K562 (cell line): ENCODE results near the gene IFNG-AS1. TPM values are rescaled to one million over a fixed set of nuclear protein-coding genes. Genes with fewer than 3 reads are reported as not detected.

ENCODE experiments used
- MYBL2 ChIP-seq, 2 experiments: fragments of 450-650 bp in 1 of 2; sonication (generic) in 1 of 2; formaldehyde crosslinking in 1 of 2; IDR thresholded peaks; 2 replicates each; pipeline versions ENCODE4 v1.6.1 to v1.8.1; 2017 to 2022; ENCODE audit warnings: borderline replicate concordance in 1 of 2, inconsistent platforms in 1 of 2, low read depth in 1 of 2, mild to moderate bottlenecking in 1 of 2, missing genetic modification reagents in 1 of 2, moderate library complexity in 1 of 2
- NR2F6 ChIP-seq: fragments of 450-650 bp; formaldehyde crosslinking; IDR thresholded peaks from 2 replicates; pipeline ENCODE4 v1.4.0; 2020; ENCODE audit warnings: mild to moderate bottlenecking
- RBM25 ChIP-seq: fragments of 200-400 bp; formaldehyde crosslinking; IDR thresholded peaks from 2 replicates; pipeline ENCODE4 v1.6.1; 2018; ENCODE audit warnings: low read length, low read depth, moderate library complexity; ENCODE audit not compliant: severe bottlenecking
- RCOR1 ChIP-seq, 2 experiments: IDR thresholded peaks; 2 replicates each; pipeline ENCODE4 v1.6.1; 2012; ENCODE audit warnings: low read depth in 2 of 2, low read length in 2 of 2, borderline replicate concordance in 1 of 2, improper control_type of control experiment in 1 of 2
- ZFPM2 ChIP-seq: fragments of 250-450 bp; sonication (Bioruptor Pico); IDR thresholded peaks from 2 replicates; pipeline ENCODE4 v1.5.1; 2022; ENCODE audit warnings: mild to moderate bottlenecking
- ZNF41 ChIP-seq: fragments of 250-450 bp; sonication (Bioruptor Pico); conservative IDR thresholded peaks from 2 replicates; pipeline ENCODE4 v1.4.0; 2020; ENCODE audit warnings: mild to moderate bottlenecking
- polyA plus RNA-seq, 8 experiments: library from polyadenylated mRNA; depleted of rRNA in 4 of 8; stranded (reverse) in 5 of 8; unstranded in 3 of 8; fragments of >200 nt; fragmentation: Nextera tagmentation in 2 of 8; fragmentation: Illumina TruSeq in 1 of 8; extraction: Ambion mirVana in 2 of 8; extraction: Trizol in 1 of 8; gene quantifications; 2 replicates each; pipeline versions ENCODE4 v1.2.1 to v1.2.3, GENCODE V29; 2011 to 2014; ENCODE audit warnings: inconsistent platforms in 1 of 8, missing spikeins in 1 of 8
- total RNA-seq, 7 experiments: library from RNA; depleted of rRNA in 6 of 7; stranded (reverse); fragments of >200 nt in 6 of 7; fragmentation: Illumina TruSeq in 2 of 7; extraction: Trizol in 2 of 7; gene quantifications; 2 replicates each; pipeline versions ENCODE4 v1.2.1 to v1.2.3, GENCODE V29; 2011 to 2021; ENCODE audit warnings: low replicate concordance in 1 of 7
- TF ChIP-seq, protein P1 (sequence below): sonication (generic); formaldehyde crosslinking; IDR thresholded peaks from 2 replicates; pipeline ENCODE4 v1.8.0; 2023; ENCODE audit warnings: mild to moderate bottlenecking, missing genetic modification reagents
- TF ChIP-seq, protein P2 (sequence below), 2 experiments: fragments of 450-650 bp; conservative IDR thresholded peaks; 2 replicates each; pipeline ENCODE4 v1.6.1; 2017; ENCODE audit warnings: mild to moderate bottlenecking in 2 of 2, moderate library complexity in 2 of 2
- TF ChIP-seq, protein P3 (sequence below): IDR thresholded peaks from 2 replicates; pipeline ENCODE4 v1.6.1; 2011; ENCODE audit warnings: borderline replicate concordance, low read depth, mild to moderate bottlenecking, moderate library complexity, low read length; ENCODE audit not compliant: insufficient read depth, poor library complexity, severe bottlenecking
- TF ChIP-seq, protein P4 (sequence below): fragments of 450-650 bp; IDR thresholded peaks from 2 replicates; pipeline ENCODE4 v1.7.1; 2018; ENCODE audit warnings: mild to moderate bottlenecking, low read depth; ENCODE audit not compliant: partially characterized antibody

The IFNG-AS1 gene
- total and polyA plus RNA-seq, 9 of the 15 experiments (the other 6 are each of a cell fraction or from before 2014, with no cell fraction given), result not detected

DNA sequence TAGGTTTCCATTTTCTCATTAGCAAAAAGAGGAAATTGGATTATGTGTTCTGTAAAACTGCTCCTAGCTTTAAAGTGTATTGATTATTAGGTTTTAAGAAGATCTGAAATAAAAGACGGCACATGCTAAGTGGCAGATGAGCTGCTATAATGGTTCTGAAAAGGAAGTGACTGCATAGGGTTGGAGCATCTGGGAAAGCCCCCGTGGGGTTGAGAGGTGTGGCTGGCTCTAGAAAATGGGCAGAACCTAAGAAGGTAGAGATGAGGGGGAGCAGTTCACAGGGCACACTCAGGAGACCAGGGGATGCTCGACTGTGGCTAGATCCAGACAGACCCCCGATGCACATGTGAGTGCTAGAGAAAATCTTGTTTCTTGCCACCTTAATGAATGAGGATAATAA is 1.9 kb downstream of the IFNG-AS1 start (continued):
- TF ChIP-seq, protein P1, sequence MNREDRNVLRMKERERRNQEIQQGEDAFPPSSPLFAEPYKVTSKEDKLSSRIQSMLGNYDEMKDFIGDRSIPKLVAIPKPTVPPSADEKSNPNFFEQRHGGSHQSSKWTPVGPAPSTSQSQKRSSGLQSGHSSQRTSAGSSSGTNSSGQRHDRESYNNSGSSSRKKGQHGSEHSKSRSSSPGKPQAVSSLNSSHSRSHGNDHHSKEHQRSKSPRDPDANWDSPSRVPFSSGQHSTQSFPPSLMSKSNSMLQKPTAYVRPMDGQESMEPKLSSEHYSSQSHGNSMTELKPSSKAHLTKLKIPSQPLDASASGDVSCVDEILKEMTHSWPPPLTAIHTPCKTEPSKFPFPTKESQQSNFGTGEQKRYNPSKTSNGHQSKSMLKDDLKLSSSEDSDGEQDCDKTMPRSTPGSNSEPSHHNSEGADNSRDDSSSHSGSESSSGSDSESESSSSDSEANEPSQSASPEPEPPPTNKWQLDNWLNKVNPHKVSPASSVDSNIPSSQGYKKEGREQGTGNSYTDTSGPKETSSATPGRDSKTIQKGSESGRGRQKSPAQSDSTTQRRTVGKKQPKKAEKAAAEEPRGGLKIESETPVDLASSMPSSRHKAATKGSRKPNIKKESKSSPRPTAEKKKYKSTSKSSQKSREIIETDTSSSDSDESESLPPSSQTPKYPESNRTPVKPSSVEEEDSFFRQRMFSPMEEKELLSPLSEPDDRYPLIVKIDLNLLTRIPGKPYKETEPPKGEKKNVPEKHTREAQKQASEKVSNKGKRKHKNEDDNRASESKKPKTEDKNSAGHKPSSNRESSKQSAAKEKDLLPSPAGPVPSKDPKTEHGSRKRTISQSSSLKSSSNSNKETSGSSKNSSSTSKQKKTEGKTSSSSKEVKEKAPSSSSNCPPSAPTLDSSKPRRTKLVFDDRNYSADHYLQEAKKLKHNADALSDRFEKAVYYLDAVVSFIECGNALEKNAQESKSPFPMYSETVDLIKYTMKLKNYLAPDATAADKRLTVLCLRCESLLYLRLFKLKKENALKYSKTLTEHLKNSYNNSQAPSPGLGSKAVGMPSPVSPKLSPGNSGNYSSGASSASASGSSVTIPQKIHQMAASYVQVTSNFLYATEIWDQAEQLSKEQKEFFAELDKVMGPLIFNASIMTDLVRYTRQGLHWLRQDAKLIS (CRISPR knock-in tag), result no peak
- TF ChIP-seq NR2F6, result no peak
- TF ChIP-seq, protein P2, sequence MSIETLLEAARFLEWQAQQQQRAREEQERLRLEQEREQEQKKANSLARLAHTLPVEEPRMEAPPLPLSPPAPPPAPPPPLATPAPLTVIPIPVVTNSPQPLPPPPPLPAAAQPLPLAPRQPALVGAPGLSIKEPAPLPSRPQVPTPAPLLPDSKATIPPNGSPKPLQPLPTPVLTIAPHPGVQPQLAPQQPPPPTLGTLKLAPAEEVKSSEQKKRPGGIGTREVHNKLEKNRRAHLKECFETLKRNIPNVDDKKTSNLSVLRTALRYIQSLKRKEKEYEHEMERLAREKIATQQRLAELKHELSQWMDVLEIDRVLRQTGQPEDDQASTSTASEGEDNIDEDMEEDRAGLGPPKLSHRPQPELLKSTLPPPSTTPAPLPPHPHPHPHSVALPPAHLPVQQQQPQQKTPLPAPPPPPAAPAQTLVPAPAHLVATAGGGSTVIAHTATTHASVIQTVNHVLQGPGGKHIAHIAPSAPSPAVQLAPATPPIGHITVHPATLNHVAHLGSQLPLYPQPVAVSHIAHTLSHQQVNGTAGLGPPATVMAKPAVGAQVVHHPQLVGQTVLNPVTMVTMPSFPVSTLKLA (conservative IDR thresholded peaks at IDR 0.05), result no peak
- TF ChIP-seq ZNF41 (CRISPR knock-in tag), result no peak
- TF ChIP-seq, protein P3, sequence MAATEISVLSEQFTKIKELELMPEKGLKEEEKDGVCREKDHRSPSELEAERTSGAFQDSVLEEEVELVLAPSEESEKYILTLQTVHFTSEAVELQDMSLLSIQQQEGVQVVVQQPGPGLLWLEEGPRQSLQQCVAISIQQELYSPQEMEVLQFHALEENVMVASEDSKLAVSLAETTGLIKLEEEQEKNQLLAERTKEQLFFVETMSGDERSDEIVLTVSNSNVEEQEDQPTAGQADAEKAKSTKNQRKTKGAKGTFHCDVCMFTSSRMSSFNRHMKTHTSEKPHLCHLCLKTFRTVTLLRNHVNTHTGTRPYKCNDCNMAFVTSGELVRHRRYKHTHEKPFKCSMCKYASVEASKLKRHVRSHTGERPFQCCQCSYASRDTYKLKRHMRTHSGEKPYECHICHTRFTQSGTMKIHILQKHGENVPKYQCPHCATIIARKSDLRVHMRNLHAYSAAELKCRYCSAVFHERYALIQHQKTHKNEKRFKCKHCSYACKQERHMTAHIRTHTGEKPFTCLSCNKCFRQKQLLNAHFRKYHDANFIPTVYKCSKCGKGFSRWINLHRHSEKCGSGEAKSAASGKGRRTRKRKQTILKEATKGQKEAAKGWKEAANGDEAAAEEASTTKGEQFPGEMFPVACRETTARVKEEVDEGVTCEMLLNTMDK, result no peak
- TF ChIP-seq RBM25, result no peak
- no peak for TF ChIP-seq RCOR1 (IDR thresholded peaks at IDR 0.05; ENCODE audit: borderline replicate concordance in 1 of 2, low read depth in 2 of 2, low read length in 2 of 2)
- TF ChIP-seq, protein P4, sequence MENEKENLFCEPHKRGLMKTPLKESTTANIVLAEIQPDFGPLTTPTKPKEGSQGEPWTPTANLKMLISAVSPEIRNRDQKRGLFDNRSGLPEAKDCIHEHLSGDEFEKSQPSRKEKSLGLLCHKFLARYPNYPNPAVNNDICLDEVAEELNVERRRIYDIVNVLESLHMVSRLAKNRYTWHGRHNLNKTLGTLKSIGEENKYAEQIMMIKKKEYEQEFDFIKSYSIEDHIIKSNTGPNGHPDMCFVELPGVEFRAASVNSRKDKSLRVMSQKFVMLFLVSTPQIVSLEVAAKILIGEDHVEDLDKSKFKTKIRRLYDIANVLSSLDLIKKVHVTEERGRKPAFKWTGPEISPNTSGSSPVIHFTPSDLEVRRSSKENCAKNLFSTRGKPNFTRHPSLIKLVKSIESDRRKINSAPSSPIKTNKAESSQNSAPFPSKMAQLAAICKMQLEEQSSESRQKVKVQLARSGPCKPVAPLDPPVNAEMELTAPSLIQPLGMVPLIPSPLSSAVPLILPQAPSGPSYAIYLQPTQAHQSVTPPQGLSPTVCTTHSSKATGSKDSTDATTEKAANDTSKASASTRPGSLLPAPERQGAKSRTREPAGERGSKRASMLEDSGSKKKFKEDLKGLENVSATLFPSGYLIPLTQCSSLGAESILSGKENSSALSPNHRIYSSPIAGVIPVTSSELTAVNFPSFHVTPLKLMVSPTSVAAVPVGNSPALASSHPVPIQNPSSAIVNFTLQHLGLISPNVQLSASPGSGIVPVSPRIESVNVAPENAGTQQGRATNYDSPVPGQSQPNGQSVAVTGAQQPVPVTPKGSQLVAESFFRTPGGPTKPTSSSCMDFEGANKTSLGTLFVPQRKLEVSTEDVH, result no peak
- no peak for TF ChIP-seq MYBL2 (IDR thresholded peaks at IDR 0.05; ENCODE audit: low read depth)
- TF ChIP-seq MYBL2 (CRISPR knock-in tag; IDR thresholded peaks at IDR 0.05; ENCODE audit: borderline replicate concordance), result no peak
- TF ChIP-seq ZFPM2 (CRISPR knock-in tag), result no peak
